Dendritic cell treated with granulocyte-macrophage colony-stimulating factor and Interleukin-4, amounts not matched to agents 40 ng/mL and 50 ng/mL, for 4 days (primary cell): ENCODE measurements around the gene CFAP97.
"Not testable (repeated sequence)": the region's sequence is repeated elsewhere in the genome, so short reads cannot be mapped to it uniquely, and the experiment has no call there.

ENCODE experiments used
- H3K27ac Mint-ChIP-seq: one replicate; pipeline ENCODE4 v1.8.0; 2022; ENCODE audit warnings: mild to moderate bottlenecking, mixed read lengths
- H3K27me3 Mint-ChIP-seq: one replicate; pipeline ENCODE4 v1.8.0; 2022; ENCODE audit warnings: mild to moderate bottlenecking, mixed read lengths
- H3K36me3 Mint-ChIP-seq: one replicate; pipeline ENCODE4 v1.8.0; 2022; ENCODE audit warnings: low read depth, mixed read lengths
- H3K4me1 Mint-ChIP-seq: one replicate; pipeline ENCODE4 v1.8.0; 2022; ENCODE audit warnings: low read depth, mixed read lengths
- H3K4me3 Mint-ChIP-seq: one replicate; pipeline ENCODE4 v1.8.0; 2022; ENCODE audit warnings: mild to moderate bottlenecking, moderate library complexity, mixed read lengths
- H3K9me3 Mint-ChIP-seq: one replicate; pipeline ENCODE4 v1.8.0; 2022; ENCODE audit warnings: mixed read lengths
- intact Hi-C: fragments of 100-400 bp; cut with micrococcal nuclease; formaldehyde crosslinking; loops from one replicate; pipeline ENCODE4 v1.15.0; 2022

Gene CFAP97

DNA sequence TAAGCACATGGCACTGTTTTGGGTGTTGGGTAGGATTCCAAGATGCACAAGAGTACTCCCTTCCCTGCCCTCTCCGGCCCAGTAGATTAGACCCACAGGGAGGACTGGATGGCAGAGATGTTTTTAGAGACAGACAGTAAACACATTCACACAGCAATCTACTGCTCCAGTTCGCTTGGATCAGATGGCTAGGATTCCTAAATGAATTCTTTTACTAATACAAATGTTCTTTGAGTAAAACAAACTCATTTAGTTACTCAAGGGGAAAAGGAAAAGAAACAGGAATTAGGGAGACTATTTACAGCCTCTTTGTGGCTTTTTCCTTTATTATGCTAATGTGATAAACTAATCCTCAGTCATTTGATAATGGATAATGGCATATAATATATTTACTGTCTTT is 11.5 kb upstream of the CFAP97 start:
- Mint-ChIP-seq H3K27me3 (peaks cover 55% of the 10 kb centered on the region), H3K36me3 (no peaks in the 10 kb centered on the region), H3K4me3 (no peak overlapping the region), H3K9me3 (no peaks in the 10 kb centered on the region), H3K4me1 (peaks cover 19% of the 10 kb centered on the region), H3K27ac (no peak overlapping the region)
- intact Hi-C loops: no loop called here

DNA sequence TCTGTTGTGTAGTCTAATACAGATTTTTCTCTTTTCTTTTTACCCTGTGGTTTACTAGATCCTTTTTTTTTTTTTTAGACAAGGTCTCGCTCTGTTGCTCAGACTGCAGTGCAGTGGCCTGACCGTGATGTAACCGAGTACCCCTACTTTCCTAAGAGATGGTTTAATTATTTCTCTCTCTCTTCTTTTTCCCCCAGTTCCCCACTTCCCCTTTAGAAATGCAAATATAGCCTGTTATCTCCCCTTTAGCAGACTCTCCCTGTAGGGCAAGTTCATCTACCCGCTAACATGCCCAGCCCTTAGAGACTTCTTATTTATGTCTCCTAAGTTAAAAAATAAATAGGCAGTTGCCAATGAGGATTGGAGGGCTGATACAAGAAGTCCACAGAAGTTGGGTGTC is 10.1 kb upstream of the CFAP97 start:
- Mint-ChIP-seq H3K4me1 (peaks cover 24% of the 10 kb centered on the region), H3K36me3 (no peaks in the 10 kb centered on the region), H3K4me3 (no peak overlapping the region), H3K27me3 (peaks cover 58% of the 10 kb centered on the region), H3K9me3 (no peaks in the 10 kb centered on the region), H3K27ac (no peak overlapping the region)
- intact Hi-C loops: no loop called here

DNA sequence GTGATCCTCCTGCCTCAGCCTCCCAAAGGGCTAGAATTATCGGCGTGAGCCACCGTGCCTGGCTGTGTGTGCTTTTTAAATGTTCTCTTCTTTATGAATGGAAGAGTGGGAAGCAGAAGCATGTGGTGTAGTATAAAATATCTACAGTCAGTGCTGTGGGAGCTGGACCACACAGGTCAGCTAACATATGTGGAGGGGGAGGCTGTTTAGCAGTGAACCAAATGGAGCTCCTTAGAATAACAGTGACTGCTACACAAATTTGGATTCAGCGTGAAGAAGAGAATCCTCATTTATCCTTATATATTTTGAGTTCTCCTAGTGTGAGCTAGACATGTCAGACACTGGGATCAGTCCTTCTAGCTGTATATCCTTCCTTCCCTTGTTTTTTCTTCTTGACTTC is 8.8 kb upstream of the CFAP97 start:
- Mint-ChIP-seq H3K4me3 (no peak overlapping the region), H3K27ac (no peak overlapping the region), H3K36me3 (no peaks in the 10 kb centered on the region), H3K4me1 (peaks cover 26% of the 10 kb centered on the region), H3K27me3 (peaks cover 60% of the 10 kb centered on the region), H3K9me3 (no peaks in the 10 kb centered on the region)
- intact Hi-C loops: no loop called here

DNA sequence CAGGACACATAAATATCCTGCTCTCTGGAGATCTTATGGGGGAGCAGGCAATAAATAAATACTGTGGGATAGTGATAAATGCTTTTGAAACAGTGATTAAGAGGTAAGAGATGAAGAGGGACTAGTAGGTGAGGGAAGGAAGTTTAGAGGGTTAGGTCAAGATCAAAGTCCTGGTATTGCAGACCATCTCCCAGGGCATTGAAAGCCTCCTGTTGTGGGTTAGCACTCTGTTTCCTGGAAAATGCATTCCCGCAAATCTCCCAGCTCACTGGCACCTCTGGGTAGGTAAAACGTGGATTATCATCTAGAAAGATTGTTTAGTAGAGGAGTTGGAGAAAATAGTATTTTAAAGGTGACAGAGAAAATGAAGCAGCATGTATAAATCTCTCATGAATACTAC is 7.8 kb upstream of the CFAP97 start:
- Mint-ChIP-seq H3K4me1 (peaks cover 26% of the 10 kb centered on the region), H3K27me3 (peaks cover 66% of the 10 kb centered on the region), H3K9me3 (no peaks in the 10 kb centered on the region), H3K27ac (no peak overlapping the region), H3K4me3 (no peak overlapping the region), H3K36me3 (no peaks in the 10 kb centered on the region)
- intact Hi-C loops: no loop called here

DNA sequence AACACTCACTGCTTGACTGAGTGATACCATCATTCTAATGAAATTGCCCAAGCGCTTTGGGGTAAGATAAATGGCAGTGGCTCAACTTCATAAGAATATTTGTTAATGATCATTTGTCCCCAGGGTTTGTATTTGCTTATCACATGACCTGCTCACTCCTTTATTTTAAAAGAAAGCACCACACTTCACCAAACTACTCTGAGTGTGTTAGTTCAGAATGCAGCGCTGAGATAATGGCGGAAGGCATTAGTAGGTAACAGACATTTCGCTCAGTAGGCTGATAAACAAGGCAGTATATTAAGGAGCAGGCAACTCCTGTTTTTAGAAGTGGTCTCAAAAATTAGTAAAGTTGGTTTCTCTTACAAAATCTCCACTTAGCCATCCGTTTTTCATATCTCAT is 7.2 kb upstream of the CFAP97 start:
- Mint-ChIP-seq H3K4me3 (peak overlapping the region; percentile 77), H3K4me1 (peaks cover 27% of the 10 kb centered on the region), H3K27me3 (peaks cover 67% of the 10 kb centered on the region), H3K9me3 (no peaks in the 10 kb centered on the region), H3K36me3 (no peaks in the 10 kb centered on the region), H3K27ac (no peak overlapping the region)
- intact Hi-C loops: no loop called here

DNA sequence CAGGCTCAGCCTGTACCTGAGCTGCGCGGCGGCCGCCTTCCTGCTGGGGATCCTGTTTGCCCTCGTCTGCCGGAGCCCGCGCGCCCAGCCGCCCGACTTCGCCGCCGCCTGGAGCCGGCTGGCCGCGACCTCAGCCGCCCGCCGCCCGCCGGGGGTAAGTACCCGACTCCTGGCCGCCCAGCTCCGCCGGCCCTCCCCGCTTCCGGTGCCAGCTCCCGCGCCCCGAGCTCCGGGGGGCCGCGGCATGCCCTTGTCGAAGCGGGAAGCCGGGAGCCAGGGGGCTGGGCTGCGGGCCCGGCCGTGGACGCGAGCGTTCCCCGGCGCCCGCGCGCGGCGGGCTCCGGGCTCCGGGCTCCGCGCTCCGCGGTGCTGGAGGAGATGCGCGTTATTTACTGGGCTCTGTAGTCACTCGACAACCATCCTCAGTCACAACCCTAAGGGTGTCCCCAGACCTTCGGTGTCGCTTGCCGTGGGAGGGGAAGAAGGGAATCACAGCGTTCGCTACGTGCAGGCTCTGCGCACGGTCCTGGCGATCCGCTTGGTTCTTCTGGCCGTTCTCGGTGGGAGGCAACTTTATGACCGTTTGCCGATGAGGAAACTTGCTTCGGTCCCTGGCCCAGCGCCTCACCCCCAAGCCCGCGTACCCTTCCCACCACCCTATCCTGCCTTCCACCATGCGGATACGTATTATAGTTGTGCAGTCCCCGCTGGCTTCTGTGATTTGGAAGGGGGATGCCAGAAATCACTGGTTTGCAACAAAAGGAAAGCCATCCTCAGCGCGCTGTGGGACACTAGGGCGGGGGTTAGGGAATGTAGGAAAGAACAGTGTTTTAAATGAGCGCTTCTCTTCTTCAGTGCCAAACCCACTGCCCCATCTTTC is 6.5 kb upstream of the CFAP97 start:
- peaks cover 69% of the 10 kb centered on the region for H3K27me3 Mint-ChIP-seq
- intact Hi-C loops: no loop called here
- H3K27ac Mint-ChIP-seq: no peak overlapping the region
- H3K9me3 Mint-ChIP-seq: no peaks in the 10 kb centered on the region
- H3K4me1 Mint-ChIP-seq: peaks cover 32% of the 10 kb centered on the region
- peak overlapping the region; percentile 77 for H3K4me3 Mint-ChIP-seq
- H3K36me3 Mint-ChIP-seq: no peaks in the 10 kb centered on the region

DNA sequence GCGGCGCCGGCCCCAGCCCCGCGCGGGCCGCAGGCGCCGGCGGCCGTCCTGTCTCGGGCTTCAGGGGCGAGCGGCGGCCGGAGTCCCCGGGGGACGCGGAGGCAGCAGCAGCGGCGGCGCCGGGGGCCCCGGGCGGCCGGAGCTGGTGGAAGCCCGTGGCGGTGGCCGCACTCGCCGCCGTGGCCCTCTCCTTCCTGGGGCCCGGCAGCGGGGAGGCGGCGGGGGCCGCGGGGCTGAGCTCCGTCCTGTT is 6.0 kb upstream of the CFAP97 start:
- intact Hi-C loops: loop anchor here (10.0 kb wide), 4 partner anchors 185 to 855 kb away; partner anchors contain the start of genes ANKRD37, LRP2BP, TLR3 and UFSP2
- H3K4me1 Mint-ChIP-seq: peaks cover 38% of the 10 kb centered on the region
- not testable (repeated sequence) for H3K36me3 Mint-ChIP-seq, H3K4me3 Mint-ChIP-seq, H3K9me3 Mint-ChIP-seq, H3K27ac Mint-ChIP-seq
- H3K27me3 Mint-ChIP-seq: peaks cover 69% of the 10 kb centered on the region

DNA sequence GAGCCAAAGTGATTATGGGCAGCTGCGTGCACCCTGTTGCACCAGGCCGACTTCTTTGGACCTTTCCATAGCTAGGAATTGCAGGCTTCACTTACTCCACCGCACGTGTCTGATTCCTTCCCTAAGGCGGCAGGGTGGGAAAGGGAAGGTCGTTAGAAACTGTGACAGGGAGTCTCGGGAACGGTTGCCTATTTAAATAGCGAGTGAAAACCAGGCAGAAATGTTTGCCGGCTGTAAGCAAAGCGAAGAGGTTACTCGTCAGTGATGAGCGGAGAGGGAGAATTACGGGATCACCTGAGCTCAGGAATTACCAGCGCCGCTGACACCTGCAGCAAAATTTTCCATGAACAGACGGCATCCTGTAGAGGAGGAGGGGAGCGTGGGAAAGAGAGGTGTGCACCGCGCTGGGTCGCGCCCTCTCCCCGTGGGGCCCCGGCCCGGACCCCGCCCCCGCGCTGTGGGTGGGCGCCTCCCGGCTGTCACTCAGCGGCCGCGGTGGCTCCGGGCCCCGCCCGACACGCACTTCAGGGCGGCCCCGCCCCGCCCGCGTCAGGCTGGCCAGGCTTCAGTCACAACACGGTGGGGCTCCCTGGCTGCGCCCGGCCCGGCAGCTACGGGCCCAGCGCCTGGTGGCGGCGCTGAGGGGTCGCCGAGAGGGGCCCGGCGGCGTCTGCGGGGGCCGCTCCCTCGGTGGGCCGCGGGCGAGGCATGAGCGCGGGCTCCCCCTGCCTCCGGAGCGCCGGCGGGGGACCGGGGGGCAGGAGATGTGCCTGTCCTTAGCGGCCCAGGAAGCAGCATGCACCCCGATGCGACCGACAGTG is 5.4 kb upstream of the CFAP97 start, which contains the start of gene SNX25:
TSS of gene SNX25 (plus strand) at position 568 of the 821 bp plus-strand sequence. CDS start at position 797, 229 bp downstream.
- Mint-ChIP-seq H3K27me3 (peaks cover 64% of the 10 kb centered on the region), H3K4me1 (peaks cover 43% of the 10 kb centered on the region), H3K9me3 (no peaks in the 10 kb centered on the region), H3K27ac (peak within 1 kb of the TSS; percentile 70), H3K36me3 (no peaks in the 10 kb centered on the region), H3K4me3 (peak within 1 kb of the TSS; percentile 80)
- intact Hi-C loops: loop anchor here (10.0 kb wide), 4 partner anchors 186 to 856 kb away; partner anchors contain the start of genes ANKRD37, LRP2BP, TLR3 and UFSP2

DNA sequence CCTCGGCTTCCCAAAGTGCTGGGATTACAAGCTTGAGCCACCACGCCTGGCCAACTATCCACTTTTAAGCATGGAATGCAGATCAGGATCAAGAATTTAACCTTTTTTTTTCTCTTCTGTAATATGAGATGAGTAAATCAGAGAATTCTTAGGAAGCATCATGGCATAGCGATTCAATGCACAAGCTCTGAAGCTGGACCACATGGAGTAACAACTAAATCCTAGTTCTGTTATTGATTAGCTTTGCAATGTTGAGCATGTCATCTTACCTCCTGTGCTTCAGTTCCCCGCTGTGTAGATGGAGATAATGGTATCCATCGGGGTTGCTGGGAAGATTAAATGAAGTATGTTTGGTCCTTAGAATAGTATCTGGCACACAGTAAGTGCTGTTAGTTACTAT is 3.7 kb upstream of the CFAP97 start:
- no peaks in the 10 kb centered on the region for H3K36me3 Mint-ChIP-seq
- no peaks in the 10 kb centered on the region for H3K9me3 Mint-ChIP-seq
- peaks cover 46% of the 10 kb centered on the region for H3K27me3 Mint-ChIP-seq
- intact Hi-C loops: loop anchor here (10.0 kb wide), 4 partner anchors 187 to 857 kb away; partner anchors contain the start of genes ANKRD37, LRP2BP, TLR3 and UFSP2
- no peak overlapping the region for H3K27ac Mint-ChIP-seq
- no peak overlapping the region for H3K4me3 Mint-ChIP-seq
- H3K4me1 Mint-ChIP-seq: peaks cover 50% of the 10 kb centered on the region

DNA sequence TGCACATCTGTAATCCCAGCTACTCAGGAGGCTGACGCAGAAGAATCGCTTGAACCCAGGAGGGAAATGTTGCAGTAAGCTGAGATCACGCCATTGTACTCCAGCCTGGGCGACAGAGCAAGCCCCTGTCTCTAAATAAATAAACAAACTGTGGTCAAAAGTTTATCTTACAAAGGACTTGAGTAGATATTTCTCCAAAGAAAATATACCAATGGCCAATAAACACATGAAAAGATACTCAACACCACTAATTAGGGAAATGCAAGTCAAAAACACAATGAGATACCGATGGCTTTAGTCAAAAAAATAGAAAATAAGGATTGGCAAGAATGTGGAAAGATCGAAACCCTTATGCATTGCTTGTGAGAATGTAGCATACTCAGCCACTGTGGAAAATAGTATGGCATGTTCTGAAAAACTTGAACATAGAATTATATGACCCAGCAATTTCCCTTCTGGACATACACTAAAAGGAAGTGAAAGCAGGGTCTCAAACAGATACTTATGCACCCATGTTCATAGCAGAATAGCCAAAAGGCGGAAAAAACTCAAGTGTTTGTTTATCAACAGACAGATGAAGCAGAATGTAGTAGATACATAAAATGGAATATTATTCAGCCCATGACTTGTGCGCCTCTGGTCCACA is 2.0 kb upstream of the CFAP97 start:
- Mint-ChIP-seq H3K4me3 (no peak overlapping the region), H3K27me3 (peaks cover 32% of the 10 kb centered on the region), H3K4me1 (peaks cover 51% of the 10 kb centered on the region)

DNA sequence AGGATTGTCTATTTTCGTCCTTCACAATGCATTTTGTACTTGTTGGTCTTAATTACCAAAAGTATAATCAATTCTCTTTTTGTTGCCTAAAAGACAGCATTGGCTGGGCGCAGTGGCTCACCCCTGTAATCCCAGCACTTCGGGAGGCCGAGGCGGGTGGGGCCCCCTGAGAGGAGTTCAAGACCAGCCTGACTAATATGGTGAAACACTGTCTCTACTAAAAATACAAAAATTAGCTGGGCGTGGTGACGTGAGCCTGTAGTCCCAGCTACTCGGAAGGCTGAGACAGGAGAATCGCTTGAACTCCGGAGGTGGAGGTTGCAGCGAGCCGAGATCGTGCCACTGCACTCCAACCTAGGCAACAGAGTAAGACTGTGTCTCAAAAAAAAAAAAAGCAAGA is 1.3 kb upstream of the CFAP97 start:
- intact Hi-C loops: loop anchor here (10.0 kb wide), 4 partner anchors 190 to 860 kb away; partner anchors contain the start of genes ANKRD37, LRP2BP, TLR3 and UFSP2
- peaks cover 27% of the 10 kb centered on the region for H3K27me3 Mint-ChIP-seq
- H3K27ac Mint-ChIP-seq: peak overlapping the region; percentile 15
- not testable (repeated sequence) for H3K9me3 Mint-ChIP-seq, H3K4me3 Mint-ChIP-seq, H3K36me3 Mint-ChIP-seq
- H3K4me1 Mint-ChIP-seq: peaks cover 46% of the 10 kb centered on the region

More for the DNA sequence above, 2.0 kb upstream of the CFAP97 start:
- intact Hi-C loops: loop anchor here (10.0 kb wide), 4 partner anchors 189 to 859 kb away; partner anchors contain the start of genes ANKRD37, LRP2BP, TLR3 and UFSP2
- Mint-ChIP-seq H3K9me3 (no peaks in the 10 kb centered on the region), H3K36me3 (no peaks in the 10 kb centered on the region), H3K27ac (peak overlapping the region; percentile 15)

DNA sequence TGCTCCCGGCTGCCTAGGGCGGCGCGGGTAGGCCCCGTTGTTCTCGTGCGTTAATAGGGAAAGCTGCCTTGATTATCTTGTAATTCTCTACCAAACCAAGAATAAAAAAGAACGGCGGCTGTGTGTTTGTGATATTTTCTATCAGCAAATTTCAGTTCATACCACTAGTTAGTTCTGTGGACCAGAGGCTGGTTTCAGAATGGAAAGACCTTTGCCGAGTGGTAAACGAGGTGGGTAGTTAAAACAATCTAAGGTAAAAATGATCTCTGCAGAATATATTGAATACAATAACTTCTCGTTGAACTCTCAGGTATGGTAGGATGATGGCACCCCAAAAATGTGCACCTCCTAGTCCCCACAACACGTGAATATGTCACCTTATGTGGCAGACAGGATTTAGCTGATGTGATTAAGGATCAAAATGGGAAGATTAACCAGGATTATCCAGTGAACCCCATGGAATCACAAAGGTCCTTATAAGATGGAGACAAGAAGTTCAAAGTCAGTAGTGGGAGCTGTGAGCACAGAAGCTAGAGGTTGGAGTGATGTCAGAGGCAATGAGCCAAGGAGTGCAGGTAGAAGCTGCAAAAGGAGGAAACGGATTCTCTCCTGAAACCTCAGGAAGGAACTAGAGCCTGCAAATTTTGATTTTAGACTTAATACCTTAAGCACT is 574 bp upstream of the CFAP97 start:
- Mint-ChIP-seq H3K4me1 (peaks cover 46% of the 10 kb centered on the region), H3K27me3 (peaks cover 27% of the 10 kb centered on the region), H3K27ac (peak overlapping the region; percentile 83), H3K4me3 (peak overlapping the region; percentile 84), H3K9me3 (no peaks in the 10 kb centered on the region), H3K36me3 (no peaks in the 10 kb centered on the region)
- intact Hi-C loops: loop anchor here (5.0 to 10.0 kb wide), 5 partner anchors 190 to 860 kb away; partner anchors contain the start of genes ANKRD37, CCDC110, LRP2BP and TLR3

DNA sequence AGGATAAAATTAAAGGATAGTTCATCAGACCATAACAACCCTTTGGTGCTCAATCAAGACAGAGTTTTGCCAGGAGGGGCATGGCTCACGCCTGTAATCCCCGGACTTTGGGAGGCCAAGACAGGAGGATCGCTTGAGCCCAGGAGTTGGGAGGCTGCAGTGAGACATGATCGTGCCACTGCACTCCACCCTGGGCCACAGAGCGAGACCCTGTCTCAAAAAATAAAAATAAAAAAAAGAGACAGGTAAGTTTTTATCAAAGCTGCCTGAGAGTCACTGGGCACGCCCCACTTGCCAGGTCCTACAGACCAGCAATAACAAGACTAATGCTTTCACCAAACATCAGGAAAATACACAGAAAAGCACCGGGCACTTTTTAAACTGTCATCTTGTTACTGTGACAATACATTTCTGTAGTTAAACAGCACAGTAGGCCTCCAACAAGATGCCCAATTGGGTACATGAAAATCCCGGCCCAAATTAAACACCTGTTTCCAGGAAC is 765 bp downstream of the CFAP97 start:
- peaks cover 16% of the 10 kb centered on the region for H3K27me3 Mint-ChIP-seq
- H3K27ac Mint-ChIP-seq: peak overlapping the region; percentile 83
- H3K36me3 Mint-ChIP-seq: no peaks in the 10 kb centered on the region
- intact Hi-C loops: loop anchor here (5.0 to 10.0 kb wide), 5 partner anchors 192 to 862 kb away; partner anchors contain the start of genes ANKRD37, CCDC110, LRP2BP and TLR3
- H3K4me1 Mint-ChIP-seq: peaks cover 39% of the 10 kb centered on the region
- no peaks in the 10 kb centered on the region for H3K9me3 Mint-ChIP-seq
- peak overlapping the region; percentile 84 for H3K4me3 Mint-ChIP-seq
